H1 (cell line): Measurements from ENCODE around the gene FMO4. TPM values are rescaled to one million over a fixed set of nuclear protein-coding genes. Genes with fewer than 3 reads are reported as not detected.

Experiments
- CTCF ChIA-PET: fragments of 300-600 bp; sonication (Branson Sonifier 250); formaldehyde crosslinking; loops from one replicate; lab custom pipeline; 2021; ENCODE audit not compliant: partially characterized antibody; lab: Charles Lee
- POLR2A ChIA-PET: fragments of 300-600 bp; sonication (Branson Sonifier 250); formaldehyde crosslinking; loops from one replicate; lab custom pipeline; 2021; ENCODE audit warnings: inconsistent platforms; ENCODE audit not compliant: partially characterized antibody; lab: Charles Lee
- DNase-seq, 2 experiments: peaks; one replicate each; pipeline versions ENCODE4 v3.0.0 to v3.0.0-alpha.2; 2010 to 2022; ENCODE audit warnings: low spot score in 2 of 2, low read depth in 1 of 2, mixed read lengths in 1 of 2
- FAIRE-seq: peaks from 2 replicates; lab custom pipeline; 2011; peaks lifted over from hg19 to GRCh38; lab: Jason Lieb, UNC
- H2AFZ ChIP-seq: 2 replicates; pipeline ENCODE4 v1.8.1; 2012; ENCODE audit warnings: low read length, inconsistent platforms
- H2AK5ac ChIP-seq: 2 replicates; pipeline ENCODE4 v1.6.1; 2013; ENCODE audit warnings: low read depth, low read length
- H2BK120ac ChIP-seq: replicated peaks from 2 replicates; pipeline ENCODE3; 2013; ENCODE audit warnings: low read depth, low read length, inconsistent platforms
- H2BK12ac ChIP-seq: 2 replicates; pipeline ENCODE4 v1.6.1; 2013; ENCODE audit warnings: low read depth, low read length
- H2BK15ac ChIP-seq: 2 replicates; pipeline ENCODE4 v1.6.1; 2013; ENCODE audit warnings: low read length
- H2BK20ac ChIP-seq: 2 replicates; pipeline ENCODE4 v1.6.1; 2013; ENCODE audit warnings: low read length
- H2BK5ac ChIP-seq: 2 replicates; pipeline ENCODE4 v1.6.1; 2013; ENCODE audit warnings: low read depth, low read length
- H3K14ac ChIP-seq: 2 replicates; pipeline ENCODE4 v1.6.1; 2013; ENCODE audit warnings: inconsistent platforms; ENCODE audit not compliant: insufficient read length
- H3K18ac ChIP-seq: 2 replicates; pipeline ENCODE4 v1.6.1; 2013; ENCODE audit warnings: low read length; ENCODE audit errors: extremely low read depth
- H3K23ac ChIP-seq: 2 replicates; pipeline ENCODE4 v1.6.1; 2013; ENCODE audit warnings: inconsistent platforms; ENCODE audit not compliant: insufficient read length
- H3K23me2 ChIP-seq: 2 replicates; pipeline ENCODE4 v1.6.1; 2013; ENCODE audit warnings: low read depth, low read length
- H3K27ac ChIP-seq: 2 replicates; pipeline ENCODE4 v1.6.1; 2011; ENCODE audit warnings: low read depth, low read length, inconsistent platforms
- H3K27me3 ChIP-seq, 4 experiments: replicated peaks in 1 of 4; 1 replicate in 1 of 4; 2 replicates in 3 of 4; pipeline versions ENCODE4 v1.6.1 to v1.8.1; 2011 to 2013; ENCODE audit warnings: low read length in 3 of 4, mild to moderate bottlenecking in 3 of 4, inconsistent platforms in 2 of 4, mixed read lengths in 2 of 4, moderate library complexity in 1 of 4; ENCODE audit not compliant: control insufficient read depth in 3 of 4, insufficient read depth in 3 of 4; ENCODE audit errors: extremely low read depth in 1 of 4
- H3K36me3 ChIP-seq, 4 experiments: 2 replicates each; pipeline versions ENCODE4 v1.6.1 to v1.8.1; 2011 to 2013; ENCODE audit warnings: mild to moderate bottlenecking in 4 of 4, low read length in 3 of 4, moderate library complexity in 2 of 4, control low read depth in 1 of 4, inconsistent platforms in 1 of 4; ENCODE audit not compliant: insufficient read depth in 4 of 4, control insufficient read depth in 2 of 4
- H3K4ac ChIP-seq: replicated peaks from 2 replicates; pipeline ENCODE3; 2013; ENCODE audit warnings: low read length, low read depth, mixed read lengths, inconsistent platforms; ENCODE audit not compliant: insufficient read length
- H3K4me1 ChIP-seq, 4 experiments: replicated peaks in 1 of 4; 1 replicate in 1 of 4; 2 replicates in 3 of 4; pipeline versions ENCODE4 v1.6.1 to v1.8.1; 2011 to 2013; ENCODE audit warnings: low read length in 3 of 4, inconsistent platforms in 2 of 4, mixed read lengths in 1 of 4; ENCODE audit not compliant: insufficient read depth in 4 of 4, control insufficient read depth in 3 of 4
- H3K4me2 ChIP-seq, 2 experiments: 2 replicates each; pipeline versions ENCODE4 v1.6.1 to v1.8.1; 2011 to 2013; ENCODE audit warnings: low read depth in 2 of 2, low read length in 2 of 2, control low read depth in 1 of 2, inconsistent platforms in 1 of 2, mild to moderate bottlenecking in 1 of 2; ENCODE audit not compliant: insufficient read depth in 1 of 2
- H3K4me3 ChIP-seq, 4 experiments: fragments of 200-600, 300-600 bp in 1 of 4; sonication (generic), shearing (Covaris generic), sonication (Bioruptor Twin) in 1 of 4; 2 replicates each; pipeline versions ENCODE4 v1.5.1 to v1.8.1; 2011 to 2016; ENCODE audit warnings: low read length in 4 of 4, low read depth in 3 of 4, control low read depth in 2 of 4, inconsistent platforms in 2 of 4, mild to moderate bottlenecking in 2 of 4, mixed read lengths in 1 of 4, moderate library complexity in 1 of 4; ENCODE audit not compliant: insufficient read depth in 2 of 4; ENCODE audit errors: extremely low read depth in 1 of 4
- H3K56ac ChIP-seq: replicated peaks from 2 replicates; pipeline ENCODE3; 2013; ENCODE audit warnings: low read depth, mild to moderate bottlenecking, mixed read lengths, low read length, inconsistent platforms; ENCODE audit not compliant: insufficient read length
- H3K79me1 ChIP-seq: 2 replicates; pipeline ENCODE4 v1.6.1; 2013; ENCODE audit warnings: low read depth, low read length, control low read depth
- H3K79me2 ChIP-seq, 2 experiments: 2 replicates each; pipeline versions ENCODE4 v1.6.1 to v1.8.1; 2012 to 2013; ENCODE audit warnings: low read length in 2 of 2, mild to moderate bottlenecking in 2 of 2, inconsistent platforms in 1 of 2; ENCODE audit not compliant: insufficient read depth in 2 of 2, control insufficient read depth in 1 of 2
- H3K9ac ChIP-seq, 4 experiments: replicated peaks in 1 of 4; 1 replicate in 1 of 4; 2 replicates in 3 of 4; pipeline versions ENCODE4 v1.6.1 to v1.8.1; 2011 to 2013; ENCODE audit warnings: low read depth in 3 of 4, low read length in 3 of 4, control low read depth in 2 of 4, mild to moderate bottlenecking in 2 of 4, moderate library complexity in 2 of 4, inconsistent platforms in 1 of 4; ENCODE audit errors: extremely low read depth in 1 of 4
- H3K9me3 ChIP-seq, 2 experiments: 2 replicates each; pipeline versions ENCODE4 v1.6.1 to v1.8.1; 2012 to 2013; ENCODE audit warnings: mild to moderate bottlenecking in 2 of 2, moderate library complexity in 2 of 2, control low read depth in 1 of 2, inconsistent platforms in 1 of 2, low read depth in 1 of 2, low read length in 1 of 2, mixed read lengths in 1 of 2; ENCODE audit not compliant: insufficient read depth in 2 of 2
- H4K20me1 ChIP-seq, 2 experiments: replicated peaks in 1 of 2; 2 replicates each; pipeline versions ENCODE3 to v1.8.1; 2011 to 2013; ENCODE audit warnings: inconsistent platforms in 2 of 2, low read length in 2 of 2, mild to moderate bottlenecking in 1 of 2; ENCODE audit not compliant: insufficient read depth in 2 of 2, control insufficient read depth in 1 of 2
- H4K5ac ChIP-seq: 2 replicates; pipeline ENCODE4 v1.6.1; 2013; ENCODE audit warnings: low read length, low read depth, mixed read lengths, inconsistent platforms; ENCODE audit not compliant: insufficient read length
- H4K8ac ChIP-seq: 2 replicates; pipeline ENCODE4 v1.8.0; 2013; ENCODE audit warnings: mild to moderate bottlenecking, moderate library complexity, low read length, inconsistent platforms; ENCODE audit not compliant: insufficient read depth; ENCODE audit errors: extremely low read depth
- H4K91ac ChIP-seq: replicated peaks from 2 replicates; pipeline ENCODE3; 2013; ENCODE audit warnings: low read length, mixed read lengths, inconsistent platforms; ENCODE audit not compliant: insufficient read length
- ASH2L ChIP-seq: fragments of 200-600, 300-600 bp; sonication (generic); IDR thresholded peaks from one replicate; pipeline ENCODE4 v1.7.1; 2017; ENCODE audit warnings: low read length
- BCL11A ChIP-seq, 2 experiments: IDR thresholded peaks; one replicate each; pipeline ENCODE4 v1.6.1; 2011; ENCODE audit warnings: low read depth in 2 of 2, low read length in 2 of 2, mild to moderate bottlenecking in 2 of 2
- BRCA1 ChIP-seq: IDR thresholded peaks from 2 replicates; pipeline ENCODE4 v1.6.1; 2012; ENCODE audit warnings: low read depth, low read length, improper control_type of control experiment
- CEBPB ChIP-seq: IDR thresholded peaks from 2 replicates; pipeline ENCODE4 v1.6.1; 2012; ENCODE audit warnings: low read depth, low read length
- FOSL1 ChIP-seq: IDR thresholded peaks from 2 replicates; pipeline ENCODE4 v1.6.1; 2011; ENCODE audit warnings: mild to moderate bottlenecking, low read depth, low read length, moderate library complexity; ENCODE audit not compliant: insufficient read depth
- GABPA ChIP-seq: IDR thresholded peaks from 2 replicates; pipeline ENCODE4 v1.6.1; 2011; ENCODE audit warnings: mild to moderate bottlenecking, low read length, moderate library complexity, borderline replicate concordance; ENCODE audit not compliant: insufficient read depth
- HDAC6 ChIP-seq: IDR thresholded peaks from one replicate; pipeline ENCODE4 v1.7.1; 2012; ENCODE audit warnings: low read depth, mild to moderate bottlenecking, inconsistent platforms, low read length, moderate library complexity
- KDM5A ChIP-seq: fragments of 200-600 bp; IDR thresholded peaks from 2 replicates; pipeline ENCODE4 v1.7.1; 2012; ENCODE audit warnings: mild to moderate bottlenecking, low read length, inconsistent platforms, mixed read lengths
- SIN3A ChIP-seq, 2 experiments: IDR thresholded peaks in 1 of 2; conservative IDR thresholded peaks in 1 of 2; 2 replicates each; pipeline ENCODE4 v1.6.1; 2011 to 2012; ENCODE audit warnings: low read length in 2 of 2, improper control_type of control experiment in 1 of 2, low read depth in 1 of 2, mild to moderate bottlenecking in 1 of 2
- SP2 ChIP-seq: IDR thresholded peaks from 2 replicates; pipeline ENCODE4 v1.6.1; 2012; ENCODE audit warnings: mild to moderate bottlenecking, low read length, inconsistent platforms
- TCF12 ChIP-seq: IDR thresholded peaks from 2 replicates; pipeline ENCODE4 v1.6.1; 2011; ENCODE audit warnings: low read depth, mild to moderate bottlenecking, low read length
- WGBS, 2 experiments: shearing (Covaris generic) in 1 of 2; methylation state at CpG; one replicate each; pipeline versions ENCODE4 v1.1.6 to v1.1.7; 2013 to 2015; ENCODE audit warnings: low lambda C conversion rate in 2 of 2, mixed read lengths in 2 of 2, inconsistent platforms in 1 of 2, low coverage in 1 of 2, missing lambda C conversion rate in 1 of 2; ENCODE audit not compliant: insufficient replicate concordance in 2 of 2, insufficient coverage in 1 of 2, insufficient read length in 1 of 2; ENCODE audit errors: extremely low coverage in 1 of 2, missing lambda C conversion rate in 1 of 2; 5-methylcytosine and 5-hydroxymethylcytosine counted together
- polyA plus RNA-seq, 7 experiments: library from polyadenylated mRNA; depleted of rRNA in 3 of 7; stranded (reverse) in 5 of 7; unstranded in 2 of 7; fragments of >200 nt in 5 of 7; fragments of 200-250 nt in 2 of 7; gene quantifications; 1 replicate in 5 of 7; 2 replicates in 1 of 7; 4 replicates in 1 of 7; pipeline versions ENCODE4 v1.2.1 to v1.2.3, GENCODE V29; 2011 to 2013; ENCODE audit warnings: missing spikeins in 2 of 7, mixed read lengths in 2 of 7
- total RNA-seq: library from RNA; stranded (reverse); fragmentation: NEBNext Ultra II Directional; extraction: Animal tissue kit (Norgen Biotek cat#: 25700); gene quantifications from 2 replicates; pipeline ENCODE4 v1.2.1, GENCODE V29; 2021
- TF ChIP-seq, protein P1 (sequence below), 3 experiments: IDR thresholded peaks; 1 replicate in 2 of 3; 2 replicates in 1 of 3; pipeline versions ENCODE4 v1.5.1 to v1.6.1; 2011; ENCODE audit warnings: low read length in 3 of 3, mild to moderate bottlenecking in 3 of 3, inconsistent platforms in 2 of 3, low read depth in 1 of 3, moderate library complexity in 1 of 3; ENCODE audit not compliant: insufficient read depth in 1 of 3; ENCODE audit errors: control extremely low read depth in 1 of 3

The FMO4 gene
- total and polyA plus RNA-seq, 2 of the 8 experiments (the other 6 are each of a cell fraction or from before 2014, with no cell fraction given) = 1.5 to 2.3 TPM

DNA sequence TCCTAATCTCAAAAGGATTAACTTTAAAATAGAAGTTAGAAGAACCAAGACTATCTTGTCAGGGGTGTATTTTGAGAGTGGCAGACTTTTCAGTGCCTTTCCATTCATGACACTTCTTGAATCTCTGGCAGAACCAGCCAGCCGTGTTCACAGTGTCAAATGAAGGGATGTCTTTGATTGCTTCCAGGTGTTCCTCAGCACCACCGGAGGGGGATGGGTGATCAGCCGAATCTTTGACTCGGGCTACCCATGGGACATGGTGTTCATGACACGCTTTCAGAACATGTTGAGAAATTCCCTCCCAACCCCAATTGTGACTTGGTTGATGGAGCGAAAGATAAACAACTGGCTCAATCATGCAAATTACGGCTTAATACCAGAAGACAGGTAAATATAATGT lies 33.4 kb upstream of the FMO4 start:
- Histone ChIP-seq H3K14ac (no peak overlapping the region), H3K4me2 (no peak overlapping the region), H4K5ac (no peak overlapping the region), H2BK120ac (no peak overlapping the region), H3K27me3 (no peaks in the 10 kb centered on the region), H2BK12ac (no peak overlapping the region), H2BK20ac (no peak overlapping the region), H3K18ac (no peak overlapping the region), H3K23ac (no peak overlapping the region), H3K4ac (no peak overlapping the region), H4K8ac (no peak overlapping the region), H3K4me1 (no peaks in the 10 kb centered on the region), H3K9me3 (no peaks in the 10 kb centered on the region), H2BK5ac (no peak overlapping the region), H3K36me3 (no peaks in the 10 kb centered on the region), H3K79me2 (no peaks in the 10 kb centered on the region), H3K23me2 (no peaks in the 10 kb centered on the region), H3K79me1 (no peaks in the 10 kb centered on the region), H3K4me3 (no peak overlapping the region), H4K20me1 (no peaks in the 10 kb centered on the region), H2AK5ac (no peak overlapping the region), H3K56ac (no peak overlapping the region), H2AFZ (no peak overlapping the region; the same call in 1 of the 2 replicates), H3K9ac (no peak overlapping the region), H4K91ac (no peak overlapping the region), H2BK15ac (no peak overlapping the region), H3K27ac (no peak overlapping the region)
- CTCF ChIA-PET = interaction anchor here (1.0 to 1.1 kb wide), 2 partner anchors 12 to 28 kb away, joined by 3 read pairs; no protein-coding TSS in a partner anchor
- 93% methylated on average over 7 of the region's 7 CpGs; no CpG with 5 or more reads in 1 of the 2 experiments for WGBS, 2 experiments
- no peak for FAIRE-seq
- POLR2A ChIA-PET = no interaction called here
- no peak for DNase-seq
- TF ChIP-seq CEBPB = no peak
- TF ChIP-seq, protein P1, sequence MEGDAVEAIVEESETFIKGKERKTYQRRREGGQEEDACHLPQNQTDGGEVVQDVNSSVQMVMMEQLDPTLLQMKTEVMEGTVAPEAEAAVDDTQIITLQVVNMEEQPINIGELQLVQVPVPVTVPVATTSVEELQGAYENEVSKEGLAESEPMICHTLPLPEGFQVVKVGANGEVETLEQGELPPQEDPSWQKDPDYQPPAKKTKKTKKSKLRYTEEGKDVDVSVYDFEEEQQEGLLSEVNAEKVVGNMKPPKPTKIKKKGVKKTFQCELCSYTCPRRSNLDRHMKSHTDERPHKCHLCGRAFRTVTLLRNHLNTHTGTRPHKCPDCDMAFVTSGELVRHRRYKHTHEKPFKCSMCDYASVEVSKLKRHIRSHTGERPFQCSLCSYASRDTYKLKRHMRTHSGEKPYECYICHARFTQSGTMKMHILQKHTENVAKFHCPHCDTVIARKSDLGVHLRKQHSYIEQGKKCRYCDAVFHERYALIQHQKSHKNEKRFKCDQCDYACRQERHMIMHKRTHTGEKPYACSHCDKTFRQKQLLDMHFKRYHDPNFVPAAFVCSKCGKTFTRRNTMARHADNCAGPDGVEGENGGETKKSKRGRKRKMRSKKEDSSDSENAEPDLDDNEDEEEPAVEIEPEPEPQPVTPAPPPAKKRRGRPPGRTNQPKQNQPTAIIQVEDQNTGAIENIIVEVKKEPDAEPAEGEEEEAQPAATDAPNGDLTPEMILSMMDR (IDR thresholded peaks at IDR 0.05; ENCODE audit: control extremely low read depth in 1 of 3, insufficient read depth in 1 of 3, low read depth in 1 of 3, low read length in 3 of 3) = no peak
- no peak for TF ChIP-seq ASH2L
- TF ChIP-seq SIN3A (conservative IDR thresholded peaks at IDR 0.05 in 1 of 2, IDR thresholded peaks at IDR 0.05 in 1 of 2; ENCODE audit: low read depth in 1 of 2, low read length in 2 of 2) = no peak
- no peak for TF ChIP-seq BCL11A (IDR thresholded peaks at IDR 0.05; ENCODE audit: low read depth in 2 of 2, low read length in 2 of 2)
- TF ChIP-seq HDAC6 = no peak
- TF ChIP-seq KDM5A = no peak
- TF ChIP-seq GABPA = no peak
- TF ChIP-seq SP2 = no peak
- TF ChIP-seq BRCA1 = no peak
- TF ChIP-seq TCF12 = no peak
- TF ChIP-seq FOSL1 = no peak
